ENCODE measurements around the gene DNAJC11. TPM values are rescaled to one million over a fixed set of nuclear protein-coding genes. Genes with fewer than 3 reads are reported as not detected.
"Not testable (repeated sequence)": the region's sequence is repeated elsewhere in the genome, so short reads cannot be mapped to it uniquely, and the experiment has no call there.

Gene DNAJC11
- total RNA-seq, 1 donor from 2014 or later, result 74.1 TPM

- H3K27me3 Mint-ChIP-seq (ENCODE audit: unreplicated experiment), result no peaks in the 10 kb centered on the region
- H3K4me1 Mint-ChIP-seq (ENCODE audit: low read depth, unreplicated experiment), result peaks cover 16% of the 10 kb centered on the region
- peaks cover 4% of the 10 kb centered on the region for H3K36me3 Mint-ChIP-seq (ENCODE audit: unreplicated experiment)
- no peak overlapping the region for H3K27ac Mint-ChIP-seq (ENCODE audit: unreplicated experiment)
- no peak for DNase-seq
- H3K4me3 Mint-ChIP-seq (ENCODE audit: unreplicated experiment), result no peak overlapping the region
- no peaks in the 10 kb centered on the region for H3K9me3 Mint-ChIP-seq (ENCODE audit: unreplicated experiment)
- TF ChIP-seq CTCF (IDR thresholded peaks at IDR 0.05; ENCODE audit: partially characterized antibody, unreplicated experiment), result no peak
Measured at GRCh38 chr1:6667139-6667538, 34.5 kb downstream of the DNAJC11 start.

GRCh38 chr1:6666696-6667095 lies 34.9 kb downstream of the DNAJC11 start:
- peaks cover 4% of the 10 kb centered on the region for H3K36me3 Mint-ChIP-seq (ENCODE audit: unreplicated experiment)
- no peak for DNase-seq
- H3K27me3 Mint-ChIP-seq (ENCODE audit: unreplicated experiment), result no peaks in the 10 kb centered on the region
- no peaks in the 10 kb centered on the region for H3K9me3 Mint-ChIP-seq (ENCODE audit: unreplicated experiment)
- peaks cover 16% of the 10 kb centered on the region for H3K4me1 Mint-ChIP-seq (ENCODE audit: low read depth, unreplicated experiment)
- TF ChIP-seq CTCF (IDR thresholded peaks at IDR 0.05; ENCODE audit: partially characterized antibody, unreplicated experiment), result no peak
- H3K27ac Mint-ChIP-seq (ENCODE audit: unreplicated experiment), result no peak overlapping the region
- H3K4me3 Mint-ChIP-seq (ENCODE audit: unreplicated experiment), result no peak overlapping the region

- not testable (repeated sequence) for H3K27me3 Mint-ChIP-seq (ENCODE audit: unreplicated experiment); H3K9me3 Mint-ChIP-seq (ENCODE audit: unreplicated experiment); H3K4me3 Mint-ChIP-seq (ENCODE audit: unreplicated experiment); H3K27ac Mint-ChIP-seq (ENCODE audit: unreplicated experiment); H3K36me3 Mint-ChIP-seq (ENCODE audit: unreplicated experiment); DNase-seq
- peaks cover 37% of the 10 kb centered on the region for H3K4me1 Mint-ChIP-seq (ENCODE audit: low read depth, unreplicated experiment)
Measured at GRCh38 chr1:6662468-6662867, 39.1 kb downstream of the DNAJC11 start.

- no peaks in the 10 kb centered on the region for H3K36me3 Mint-ChIP-seq (ENCODE audit: unreplicated experiment)
- H3K27ac Mint-ChIP-seq (ENCODE audit: unreplicated experiment), result no peak overlapping the region
- peaks cover 36% of the 10 kb centered on the region for H3K4me1 Mint-ChIP-seq (ENCODE audit: low read depth, unreplicated experiment)
- H3K9me3 Mint-ChIP-seq (ENCODE audit: unreplicated experiment), result peaks cover 8% of the 10 kb centered on the region
- peaks cover 4% of the 10 kb centered on the region for H3K27me3 Mint-ChIP-seq (ENCODE audit: unreplicated experiment)
- no peak overlapping the region for H3K4me3 Mint-ChIP-seq (ENCODE audit: unreplicated experiment)
- no peak for DNase-seq
- no peak for TF ChIP-seq CTCF (IDR thresholded peaks at IDR 0.05; ENCODE audit: partially characterized antibody, unreplicated experiment)
Measured at GRCh38 chr1:6660415-6661049, 41.1 kb downstream of the DNAJC11 start.

GRCh38 chr1:6658359-6659060 lies 43.1 kb downstream of the DNAJC11 start:
- Mint-ChIP-seq H3K27me3 (ENCODE audit: unreplicated experiment) (peaks cover 4% of the 10 kb centered on the region), H3K27ac (ENCODE audit: unreplicated experiment) (peak overlapping the region; percentile 81), H3K9me3 (ENCODE audit: unreplicated experiment) (peaks cover 8% of the 10 kb centered on the region), H3K36me3 (ENCODE audit: unreplicated experiment) (no peaks in the 10 kb centered on the region), H3K4me3 (ENCODE audit: unreplicated experiment) (peak overlapping the region; percentile 68), H3K4me1 (ENCODE audit: low read depth, unreplicated experiment) (peaks cover 30% of the 10 kb centered on the region)
- no peak for DNase-seq
- TF ChIP-seq CTCF (IDR thresholded peaks at IDR 0.05; ENCODE audit: partially characterized antibody, unreplicated experiment), result no peak
